Liver (tissue), 9 donors: ENCODE measurements around the gene TRUB2. TPM values are rescaled to one million over a fixed set of nuclear protein-coding genes. Genes with fewer than 3 reads are reported as not detected.

Experiments used
- DNase-seq: peaks from one replicate; pipeline ENCODE4 v3.0.0-alpha.2; 2017; ENCODE audit warnings: low spot score
- H3K27ac ChIP-seq, 2 donors: one replicate each; pipeline ENCODE4 v1.7.0; 2013; ENCODE audit warnings: inconsistent platforms in 2 of 2, low read length in 2 of 2, control low read depth in 1 of 2, low read depth in 1 of 2, mild to moderate bottlenecking in 1 of 2
- H3K27me3 ChIP-seq, 4 donors: one replicate each; pipeline versions ENCODE4 v1.6.1 to v1.7.0; 2013; ENCODE audit warnings: low read length in 3 of 4, inconsistent platforms in 1 of 4, mild to moderate bottlenecking in 1 of 4, moderate library complexity in 1 of 4; ENCODE audit not compliant: control insufficient read depth in 4 of 4, insufficient read depth in 4 of 4
- H3K36me3 ChIP-seq, 4 donors: one replicate each; pipeline versions ENCODE4 v1.6.1 to v1.7.0; 2013; ENCODE audit warnings: low read length in 3 of 4, mild to moderate bottlenecking in 3 of 4, low read depth in 1 of 4, moderate library complexity in 1 of 4; ENCODE audit not compliant: control insufficient read depth in 4 of 4, insufficient read depth in 3 of 4
- H3K4me1 ChIP-seq, 4 donors: one replicate each; pipeline versions ENCODE4 v1.6.1 to v1.7.0; 2013; ENCODE audit warnings: low read length in 3 of 4, mild to moderate bottlenecking in 3 of 4, moderate library complexity in 1 of 4; ENCODE audit not compliant: control insufficient read depth in 4 of 4, insufficient read depth in 4 of 4
- H3K4me3 ChIP-seq, 3 donors: one replicate each; pipeline versions ENCODE4 v1.6.1 to v1.7.0; 2013; ENCODE audit warnings: low read length in 3 of 3, control low read depth in 1 of 3, low read depth in 1 of 3, mild to moderate bottlenecking in 1 of 3
- H3K9ac ChIP-seq, 2 donors: one replicate each; pipeline ENCODE4 v1.7.0; 2013; ENCODE audit warnings: low read length in 2 of 2, mild to moderate bottlenecking in 2 of 2, moderate library complexity in 2 of 2, control low read depth in 1 of 2, low read depth in 1 of 2
- H3K9me3 ChIP-seq, 4 donors: one replicate each; pipeline versions ENCODE4 v1.6.1 to v1.7.0; 2013; ENCODE audit warnings: low read length in 3 of 4; ENCODE audit not compliant: control insufficient read depth in 4 of 4
- ATF3 ChIP-seq: IDR thresholded peaks from 2 replicates; pipeline ENCODE4 v1.6.1; 2016; ENCODE audit warnings: antibody characterized with exemption
- CTCF ChIP-seq: fragments of 150-350 bp; IDR thresholded peaks from 2 replicates; pipeline ENCODE4 v1.5.1; 2017; ENCODE audit warnings: improper control_type of control experiment, low read depth, low read length; ENCODE audit not compliant: missing input control
- EGR1 ChIP-seq, 2 donors: IDR thresholded peaks; 2 replicates each; pipeline ENCODE4 v1.6.1; 2016 to 2018; ENCODE audit warnings: antibody characterized with exemption in 2 of 2, low read depth in 2 of 2
- FOXA1 ChIP-seq: IDR thresholded peaks from 2 replicates; pipeline ENCODE4 v1.6.1; 2016; ENCODE audit warnings: antibody characterized with exemption
- FOXA2 ChIP-seq: IDR thresholded peaks from 2 replicates; pipeline ENCODE4 v1.6.1; 2016; ENCODE audit warnings: antibody characterized with exemption
- GABPA ChIP-seq, 2 donors: IDR thresholded peaks in 1 of 2; conservative IDR thresholded peaks in 1 of 2; 2 replicates each; pipeline ENCODE4 v1.6.1; 2016; ENCODE audit warnings: antibody characterized with exemption in 2 of 2, mild to moderate bottlenecking in 1 of 2, moderate library complexity in 1 of 2
- HNF4A ChIP-seq, 2 donors: conservative IDR thresholded peaks; 2 replicates each; pipeline ENCODE4 v1.6.1; 2016; ENCODE audit warnings: antibody characterized with exemption in 2 of 2, mild to moderate bottlenecking in 2 of 2
- HNF4G ChIP-seq: IDR thresholded peaks from 2 replicates; pipeline ENCODE4 v1.6.1; 2016; ENCODE audit warnings: antibody characterized with exemption
- MAX ChIP-seq: IDR thresholded peaks from 2 replicates; pipeline ENCODE4 v1.6.1; 2016; ENCODE audit warnings: antibody characterized with exemption
- NR2F2 ChIP-seq: IDR thresholded peaks from 2 replicates; pipeline ENCODE4 v1.6.1; 2016; ENCODE audit warnings: antibody characterized with exemption
- RAD21 ChIP-seq, 2 donors: IDR thresholded peaks; 2 replicates each; pipeline ENCODE4 v1.6.1; 2016; ENCODE audit warnings: antibody characterized with exemption in 2 of 2, mild to moderate bottlenecking in 2 of 2
- REST ChIP-seq: IDR thresholded peaks from 2 replicates; pipeline ENCODE4 v1.6.1; 2016; ENCODE audit warnings: antibody characterized with exemption, mild to moderate bottlenecking
- RXRA ChIP-seq, 2 donors: IDR thresholded peaks; 2 replicates each; pipeline ENCODE4 v1.6.1; 2017 to 2018; ENCODE audit warnings: antibody characterized with exemption in 2 of 2, mild to moderate bottlenecking in 1 of 2
- SP1 ChIP-seq: IDR thresholded peaks from 2 replicates; pipeline ENCODE4 v1.6.1; 2018; ENCODE audit warnings: antibody characterized with exemption, mild to moderate bottlenecking
- YY1 ChIP-seq: IDR thresholded peaks from 2 replicates; pipeline ENCODE4 v1.6.1; 2016; ENCODE audit warnings: antibody characterized with exemption, mild to moderate bottlenecking
- ZBTB33 ChIP-seq: IDR thresholded peaks from 2 replicates; pipeline ENCODE4 v1.6.1; 2016; ENCODE audit warnings: antibody characterized with exemption
- WGBS: extraction: QIAGEN DNeasy Blood & Tissue Kit; methylation state at CpG from one replicate; pipeline ENCODE4 v1.1.7; 2013; 5-methylcytosine and 5-hydroxymethylcytosine counted together
- polyA plus RNA-seq, 2 donors: library from polyadenylated mRNA; stranded (reverse) in 1 of 2; unstranded in 1 of 2; fragments of 200-250 nt in 1 of 2; fragments of >200 nt in 1 of 2; fragmentation: Nextera tagmentation in 1 of 2; extraction: Ambion mirVana in 1 of 2; gene quantifications; one replicate each; pipeline versions ENCODE4 v1.2.1 to v1.2.3, GENCODE V29; 2013 to 2015
- total RNA-seq, 2 donors: library from RNA; depleted of rRNA; stranded (reverse); fragments of >200 nt; gene quantifications; one replicate each; pipeline ENCODE4 v1.2.3, GENCODE V29; 2014
- donor health status: healthy.
- donor health status: healthy.
- donor health status: healthy.
- donor health status: healthy.
- donor health status: healthy.

TRUB2 gene
- total and polyA plus RNA-seq, 4 donors, result 12.7 to 35.8 (median 19.4) TPM

GRCh38 chr9:128365525-128365924 is 43.3 kb upstream of the TRUB2 start:
- no peaks in the 10 kb centered on the region for H3K9me3 ChIP-seq
- no peak overlapping the region for H3K27ac ChIP-seq
- no peak overlapping the region for H3K9ac ChIP-seq
- H3K4me3 ChIP-seq, result no peak overlapping the region
- no peaks in the 10 kb centered on the region for H3K36me3 ChIP-seq
- no peaks in the 10 kb centered on the region for H3K27me3 ChIP-seq
- H3K4me1 ChIP-seq, result peaks cover 3 to 18% (median 11%) of the 10 kb centered on the region in 4 donors
- 87% methylated on average over 4 of the region's 4 CpGs for WGBS
- DNase-seq, result no peak
- TF ChIP-seq YY1 (no peak), ATF3 (no peak), FOXA2 (no peak), HNF4A (conservative IDR thresholded peaks at IDR 0.05) (no peak), RXRA (IDR thresholded peaks at IDR 0.05) (no peak), NR2F2 (no peak), RAD21 (IDR thresholded peaks at IDR 0.05) (no peak), HNF4G (no peak), SP1 (no peak), REST (no peak), ZBTB33 (no peak), FOXA1 (no peak), EGR1 (IDR thresholded peaks at IDR 0.05; ENCODE audit: low read depth in 2 of 2) (no peak), CTCF (no peak), GABPA (IDR thresholded peaks at IDR 0.05 in 1 of 2, conservative IDR thresholded peaks at IDR 0.05 in 1 of 2) (no peak), MAX (no peak)

- DNase-seq, result no peak
- Histone ChIP-seq H3K4me3 (no peak overlapping the region), H3K9me3 (no peaks in the 10 kb centered on the region), H3K36me3 (no peaks in the 10 kb centered on the region), H3K27ac (no peak overlapping the region), H3K9ac (no peak overlapping the region), H3K4me1 (peaks cover 3 to 18% (median 9%) of the 10 kb centered on the region in 4 donors), H3K27me3 (no peaks in the 10 kb centered on the region)
- 86% methylated on average over 3 of the region's 3 CpGs for WGBS
- no peak for TF ChIP-seq NR2F2
- TF ChIP-seq FOXA1, result no peak
- no peak for TF ChIP-seq ATF3
- TF ChIP-seq FOXA2, result no peak
- no peak for TF ChIP-seq EGR1 (IDR thresholded peaks at IDR 0.05; ENCODE audit: low read depth in 2 of 2)
Observed at GRCh38 chr9:128362774-128363173, 40.5 kb upstream of the TRUB2 start.
